ENCODE data around the gene NOS3.

GRCh38 chr7:151045262-151045661 is 54.4 kb downstream of the NOS3 start:
- TF ChIP-seq TAF1 (IDR thresholded peaks at IDR 0.05; ENCODE audit: borderline replicate concordance, low read depth, low read length) (no peak), POLR2AphosphoS5 (IDR thresholded peaks at IDR 0.05; ENCODE audit: low read depth, low read length) (no peak)
